Spinal cord (tissue), 10 donors: ENCODE measurements around the gene TBC1D30. TPM values are rescaled to one million over a fixed set of nuclear protein-coding genes. Genes with fewer than 3 reads are reported as not detected.
A peak's percentile ranks its signal among the peaks of the same experiment; 100 is the strongest.

Experiments
- DNase-seq, 6 donors: peaks; one replicate each; pipeline versions ENCODE4 v3.0.0 to v3.0.0-alpha.2; 2013 to 2015; ENCODE audit warnings: low spot score in 6 of 6, low read depth in 4 of 6
- H3K27ac ChIP-seq: one replicate; pipeline ENCODE4 v1.5.1; 2013; ENCODE audit warnings: low read depth, low read length, control low read depth
- H3K27me3 ChIP-seq: one replicate; pipeline ENCODE4 v1.6.1; 2013; ENCODE audit warnings: low read length; ENCODE audit not compliant: control insufficient read depth, insufficient read depth
- H3K36me3 ChIP-seq: one replicate; pipeline ENCODE4 v1.6.1; 2013; ENCODE audit warnings: low read length; ENCODE audit not compliant: control insufficient read depth, insufficient read depth
- H3K4me1 ChIP-seq: one replicate; pipeline ENCODE4 v1.6.1; 2013; ENCODE audit warnings: low read length; ENCODE audit not compliant: control insufficient read depth, insufficient read depth
- H3K4me3 ChIP-seq: one replicate; pipeline ENCODE4 v1.5.1; 2013; ENCODE audit warnings: low read depth, low read length, control low read depth
- H3K9me3 ChIP-seq: one replicate; pipeline ENCODE4 v1.6.1; 2013; ENCODE audit warnings: low read length; ENCODE audit not compliant: control insufficient read depth, insufficient read depth
- WGBS: methylation state at CpG from one replicate; pipeline ENCODE4 v1.1.5; 2013; ENCODE audit warnings: missing lambda C conversion rate; ENCODE audit not compliant: insufficient coverage; 5-methylcytosine and 5-hydroxymethylcytosine counted together
- polyA plus RNA-seq, 2 donors: library from polyadenylated mRNA; unstranded; fragments of 120-200 nt; gene quantifications; one replicate each; pipeline ENCODE4 v1.2.1, GENCODE V29; 2013; ENCODE audit not compliant: insufficient read length in 2 of 2
- total RNA-seq, 2 donors: library from RNA; depleted of rRNA in 1 of 2; stranded (reverse); fragments of 120-200 nt in 1 of 2; fragments of >200 nt in 1 of 2; gene quantifications; one replicate each; pipeline versions ENCODE4 v1.2.3 to v1.2.4, GENCODE V29; 2013 to 2014
- donor health status: healthy.

Gene TBC1D30
- total and polyA plus RNA-seq, 4 donors = 9.0 to 21.1 (median 18.8) TPM

- Histone ChIP-seq H3K27me3 (no peaks in the 10 kb centered on the region), H3K4me3 (no peak overlapping the region), H3K9me3 (no peaks in the 10 kb centered on the region), H3K4me1 (no peaks in the 10 kb centered on the region), H3K27ac (no peak overlapping the region), H3K36me3 (no peaks in the 10 kb centered on the region)
- 86% methylated on average over 5 of the region's 5 CpGs for WGBS
- DNase-seq = no peak
These were observed 71.1 kb downstream of the TBC1D30 start for GRCh38 chr12:64895526-64895925.

- Histone ChIP-seq H3K4me1 (no peaks in the 10 kb centered on the region), H3K27me3 (no peaks in the 10 kb centered on the region), H3K4me3 (no peak overlapping the region), H3K36me3 (no peaks in the 10 kb centered on the region), H3K27ac (no peak overlapping the region), H3K9me3 (no peaks in the 10 kb centered on the region)
- no peak for DNase-seq
- WGBS = no CpG with 5 or more reads among the region's 4 CpGs
These were observed 76.1 kb downstream of the TBC1D30 start for GRCh38 chr12:64900540-64900939.

- Histone ChIP-seq H3K36me3 (no peaks in the 10 kb centered on the region), H3K9me3 (no peaks in the 10 kb centered on the region), H3K27ac (no peak overlapping the region), H3K4me1 (no peaks in the 10 kb centered on the region), H3K27me3 (no peaks in the 10 kb centered on the region), H3K4me3 (no peak overlapping the region)
- WGBS = 73% methylated on average over 2 of the region's 5 CpGs
- DNase-seq = peak in 1 of 6 donors; percentile 20
These were observed 79.2 kb downstream of the TBC1D30 start for GRCh38 chr12:64903479-64904152.

GRCh38 chr12:64907097-64907496 is 82.7 kb downstream of the TBC1D30 start:
- 100% methylated on average over 1 of the region's 3 CpGs for WGBS
- H3K9me3 ChIP-seq = no peaks in the 10 kb centered on the region
- H3K27me3 ChIP-seq = no peaks in the 10 kb centered on the region
- H3K36me3 ChIP-seq = no peaks in the 10 kb centered on the region
- H3K4me3 ChIP-seq = no peak overlapping the region
- no peak for DNase-seq
- H3K4me1 ChIP-seq = no peaks in the 10 kb centered on the region
- no peak overlapping the region for H3K27ac ChIP-seq

- 95% methylated on average over 4 of the region's 6 CpGs for WGBS
- no peaks in the 10 kb centered on the region for H3K9me3 ChIP-seq
These were observed 84.7 kb downstream of the TBC1D30 start for GRCh38 chr12:64909124-64909523.

GRCh38 chr12:64911081-64911480 is 86.6 kb downstream of the TBC1D30 start:
- peak in 2 of 6 donors; percentile 36 to 59 for DNase-seq
- Histone ChIP-seq H3K36me3 (no peaks in the 10 kb centered on the region), H3K4me1 (no peaks in the 10 kb centered on the region), H3K27me3 (no peaks in the 10 kb centered on the region), H3K27ac (no peak overlapping the region), H3K4me3 (no peak overlapping the region), H3K9me3 (no peaks in the 10 kb centered on the region)
- WGBS = 54% methylated on average over 2 of the region's 3 CpGs

More at GRCh38 chr12:64909124-64909523, 84.7 kb downstream of the TBC1D30 start:
- Histone ChIP-seq H3K36me3 (no peaks in the 10 kb centered on the region), H3K4me1 (no peaks in the 10 kb centered on the region), H3K4me3 (no peak overlapping the region), H3K27ac (no peak overlapping the region), H3K27me3 (no peaks in the 10 kb centered on the region)
- no peak for DNase-seq

- Histone ChIP-seq H3K27me3 (no peaks in the 10 kb centered on the region), H3K9me3 (no peaks in the 10 kb centered on the region), H3K4me3 (no peak overlapping the region), H3K36me3 (no peaks in the 10 kb centered on the region), H3K27ac (no peak overlapping the region), H3K4me1 (no peaks in the 10 kb centered on the region)
- peak in 1 of 6 donors; percentile 74 for DNase-seq
- 60% methylated on average over 1 of the region's 4 CpGs for whole genome bisulfite sequencing
These were observed 87.5 kb downstream of the TBC1D30 start for GRCh38 chr12:64911912-64912311.

- 90% methylated on average over 1 of the region's 3 CpGs for WGBS
- peak in 1 of 6 donors; percentile 79 for DNase-seq
- no peak overlapping the region for H3K4me3 ChIP-seq
These were observed 88.2 kb downstream of the TBC1D30 start for GRCh38 chr12:64912516-64913255.

GRCh38 chr12:64915242-64915641 is 90.8 kb downstream of the TBC1D30 start:
- H3K27me3 ChIP-seq = no peaks in the 10 kb centered on the region
- no peak overlapping the region for H3K27ac ChIP-seq
- H3K9me3 ChIP-seq = no peaks in the 10 kb centered on the region
- WGBS = 97% methylated on average over 3 of the region's 3 CpGs
- DNase-seq = no peak
- no peaks in the 10 kb centered on the region for H3K36me3 ChIP-seq
- no peak overlapping the region for H3K4me3 ChIP-seq
- H3K4me1 ChIP-seq = no peaks in the 10 kb centered on the region

More at GRCh38 chr12:64912516-64913255, 88.2 kb downstream of the TBC1D30 start:
- H3K4me1 ChIP-seq = no peaks in the 10 kb centered on the region
- no peak overlapping the region for H3K27ac ChIP-seq
- H3K9me3 ChIP-seq = no peaks in the 10 kb centered on the region
- H3K27me3 ChIP-seq = no peaks in the 10 kb centered on the region
- no peaks in the 10 kb centered on the region for H3K36me3 ChIP-seq
